ENCODE measurements around the gene FARSB.

FARSB gene

DNA sequence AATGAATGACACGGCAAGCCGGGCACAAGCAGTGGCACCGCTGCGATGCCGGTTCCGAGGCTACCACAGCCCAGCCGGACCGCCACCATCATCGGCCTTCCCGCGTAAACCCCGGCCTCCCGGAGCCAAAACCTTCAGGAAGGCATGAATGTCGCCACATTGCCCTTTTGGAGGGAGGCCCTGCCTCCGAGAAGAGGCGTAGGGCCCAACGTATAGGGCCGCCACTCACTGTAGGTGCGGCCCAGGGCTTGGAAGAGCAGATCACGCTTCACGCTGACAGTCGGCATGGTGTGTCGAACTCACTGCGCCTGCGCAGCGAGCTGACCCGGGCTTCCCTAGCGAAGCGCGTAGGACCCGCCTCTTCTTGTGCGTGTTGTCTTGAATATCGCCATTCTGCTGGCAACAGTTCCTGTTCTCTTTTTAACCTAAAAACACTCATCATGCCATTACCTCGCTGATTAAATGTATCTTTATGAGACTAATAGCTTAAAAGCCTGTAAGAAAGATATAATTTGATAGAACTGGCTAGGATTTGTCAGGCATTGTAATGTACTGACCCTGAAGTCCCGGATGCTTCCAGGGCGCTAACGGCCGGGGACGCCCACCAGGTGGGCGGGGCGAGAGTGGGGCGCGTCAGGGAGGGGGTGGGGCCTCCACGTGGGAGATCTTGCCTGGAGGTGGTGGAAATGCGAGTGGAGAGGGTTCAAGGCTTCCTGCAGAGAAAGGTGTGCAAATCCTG lies at the start of gene FARSB:
FARSB (minus strand) TSS at position 306 of the 739 bp plus-strand sequence; CDS start at position 287, 19 bp downstream.
- ChIA-PET POLR2A (interaction anchor here (0.7 kb wide), 1 partner anchor 1306 kb away, joined by 4 read pairs; no protein-coding TSS in a partner anchor), CTCF (interaction anchor here (0.8 kb wide), 1 partner anchor 35 kb away, joined by 4 read pairs; no protein-coding TSS in a partner anchor)
- TF ChIP-seq, protein P1, sequence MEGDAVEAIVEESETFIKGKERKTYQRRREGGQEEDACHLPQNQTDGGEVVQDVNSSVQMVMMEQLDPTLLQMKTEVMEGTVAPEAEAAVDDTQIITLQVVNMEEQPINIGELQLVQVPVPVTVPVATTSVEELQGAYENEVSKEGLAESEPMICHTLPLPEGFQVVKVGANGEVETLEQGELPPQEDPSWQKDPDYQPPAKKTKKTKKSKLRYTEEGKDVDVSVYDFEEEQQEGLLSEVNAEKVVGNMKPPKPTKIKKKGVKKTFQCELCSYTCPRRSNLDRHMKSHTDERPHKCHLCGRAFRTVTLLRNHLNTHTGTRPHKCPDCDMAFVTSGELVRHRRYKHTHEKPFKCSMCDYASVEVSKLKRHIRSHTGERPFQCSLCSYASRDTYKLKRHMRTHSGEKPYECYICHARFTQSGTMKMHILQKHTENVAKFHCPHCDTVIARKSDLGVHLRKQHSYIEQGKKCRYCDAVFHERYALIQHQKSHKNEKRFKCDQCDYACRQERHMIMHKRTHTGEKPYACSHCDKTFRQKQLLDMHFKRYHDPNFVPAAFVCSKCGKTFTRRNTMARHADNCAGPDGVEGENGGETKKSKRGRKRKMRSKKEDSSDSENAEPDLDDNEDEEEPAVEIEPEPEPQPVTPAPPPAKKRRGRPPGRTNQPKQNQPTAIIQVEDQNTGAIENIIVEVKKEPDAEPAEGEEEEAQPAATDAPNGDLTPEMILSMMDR (IDR thresholded peaks at IDR 0.05; ENCODE audit: control extremely low read depth, extremely low read depth, low read depth, missing control alignments), result no peak
- DNase-seq (ENCODE audit: extremely low spot score), result peak; percentile 95

DNA sequence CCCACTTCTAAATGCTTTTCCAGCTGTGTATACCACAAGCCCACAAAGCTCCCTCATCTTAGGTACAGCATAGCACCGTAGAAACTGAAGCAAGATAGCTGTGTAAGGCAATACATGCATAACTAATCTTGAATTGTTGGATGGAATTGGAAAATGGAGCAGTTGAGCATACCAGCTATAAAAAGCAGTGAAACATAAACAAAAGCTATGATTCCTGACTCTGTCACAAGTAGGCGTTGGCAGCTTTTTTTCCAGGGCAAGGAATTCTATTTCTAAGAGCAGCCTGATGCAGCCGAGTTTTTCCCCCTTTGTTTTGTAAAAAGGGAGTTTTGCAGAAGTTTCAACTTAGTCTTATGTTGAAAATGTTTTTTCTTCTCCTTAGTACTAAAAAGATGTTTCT lies 48.0 kb upstream of the FARSB start:
- DNase-seq (ENCODE audit: extremely low spot score), result no peak
- CTCF ChIA-PET, result interaction anchor here (1.0 to 13.8 kb wide), 6 partner anchors 9 to 203 kb away, joined by 3 to 165 read pairs (median 4); no protein-coding TSS in a partner anchor
- TF ChIP-seq, protein P1 (IDR thresholded peaks at IDR 0.05; ENCODE audit: control extremely low read depth, extremely low read depth, low read depth, missing control alignments), result no peak
- POLR2A ChIA-PET, result no interaction called here

DNA sequence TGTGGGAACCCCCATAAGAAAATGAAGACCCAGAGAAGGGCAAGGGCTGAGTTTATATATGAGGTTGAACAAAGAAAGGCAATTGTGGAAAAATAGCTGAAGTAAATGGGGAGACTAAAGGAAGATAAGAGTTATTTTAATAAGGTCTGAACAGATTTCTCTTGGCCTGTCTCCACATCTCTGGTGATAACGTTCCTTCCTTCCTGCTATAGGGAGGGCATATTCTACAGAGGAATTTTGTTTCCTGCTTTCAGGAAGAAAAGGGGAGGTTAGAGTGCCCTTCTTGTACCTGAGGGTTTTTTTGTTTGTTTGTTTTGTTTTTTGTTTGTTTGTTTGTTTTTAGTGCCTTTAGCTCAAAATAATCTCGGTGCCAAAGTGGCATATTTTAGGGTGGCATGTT lies 47.2 kb upstream of the FARSB start:
- POLR2A ChIA-PET, result no interaction called here
- no peak for DNase-seq (ENCODE audit: extremely low spot score)
- TF ChIP-seq, protein P1 (IDR thresholded peaks at IDR 0.05; ENCODE audit: control extremely low read depth, extremely low read depth, low read depth, missing control alignments), result no peak
- CTCF ChIA-PET, result interaction anchor here (1.0 to 13.8 kb wide), 6 partner anchors 8 to 204 kb away, joined by 3 to 165 read pairs (median 4); no protein-coding TSS in a partner anchor

DNA sequence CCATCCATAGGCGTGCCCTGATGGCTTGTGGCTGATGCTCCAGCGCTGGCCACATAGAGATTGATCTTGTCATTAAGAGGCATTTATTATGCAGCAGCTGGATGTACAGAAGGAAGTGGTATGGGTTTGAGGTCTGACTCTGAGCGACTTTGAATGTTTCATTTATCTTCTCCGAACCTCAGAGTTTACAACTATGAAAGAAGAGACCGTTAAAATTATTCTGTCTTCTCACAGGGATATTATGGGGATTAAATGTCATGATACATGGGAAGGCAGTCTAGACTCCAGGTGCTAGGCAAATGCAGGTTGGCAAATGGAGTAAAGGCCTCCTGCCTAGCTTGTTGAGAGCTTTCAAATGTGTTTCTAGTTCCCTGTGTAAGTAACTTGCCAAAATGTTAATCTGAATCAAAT lies 45.8 kb upstream of the FARSB start:
- POLR2A ChIA-PET, result no interaction called here
- DNase-seq (ENCODE audit: extremely low spot score), result no peak
- TF ChIP-seq, protein P1 (IDR thresholded peaks at IDR 0.05; ENCODE audit: control extremely low read depth, extremely low read depth, low read depth, missing control alignments), result no peak
- CTCF ChIA-PET, result interaction anchor here (13.8 kb wide), 1 partner anchor 14 kb away, joined by 165 read pairs; no protein-coding TSS in a partner anchor

DNA sequence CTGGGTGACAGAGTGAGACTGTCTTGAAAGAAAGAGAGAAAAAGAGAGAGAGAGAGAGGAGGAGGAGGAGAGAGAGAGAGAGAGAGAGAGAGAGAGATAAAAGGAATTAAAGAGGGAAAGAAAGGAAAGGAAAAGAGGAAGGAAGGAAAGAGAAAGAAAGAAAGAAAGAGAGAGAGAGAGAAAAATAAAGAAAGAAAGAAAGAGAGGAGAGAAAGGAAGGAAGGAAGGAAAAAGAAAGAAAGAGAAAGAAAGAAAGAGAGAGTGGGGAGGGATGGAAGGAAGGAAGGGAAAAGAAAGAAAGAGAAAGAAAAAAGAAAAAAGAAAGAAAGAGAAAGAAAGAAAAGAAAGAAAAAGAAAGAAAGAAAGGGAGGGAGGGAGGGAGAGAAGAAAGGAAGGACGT lies 45.3 kb upstream of the FARSB start:
- ChIA-PET CTCF (interaction anchor here (13.8 kb wide), 1 partner anchor 13 kb away, joined by 165 read pairs; no protein-coding TSS in a partner anchor), POLR2A (no interaction called here)
- TF ChIP-seq, protein P1 (IDR thresholded peaks at IDR 0.05; ENCODE audit: control extremely low read depth, extremely low read depth, low read depth, missing control alignments), result no peak
- DNase-seq (ENCODE audit: extremely low spot score), result no peak

DNA sequence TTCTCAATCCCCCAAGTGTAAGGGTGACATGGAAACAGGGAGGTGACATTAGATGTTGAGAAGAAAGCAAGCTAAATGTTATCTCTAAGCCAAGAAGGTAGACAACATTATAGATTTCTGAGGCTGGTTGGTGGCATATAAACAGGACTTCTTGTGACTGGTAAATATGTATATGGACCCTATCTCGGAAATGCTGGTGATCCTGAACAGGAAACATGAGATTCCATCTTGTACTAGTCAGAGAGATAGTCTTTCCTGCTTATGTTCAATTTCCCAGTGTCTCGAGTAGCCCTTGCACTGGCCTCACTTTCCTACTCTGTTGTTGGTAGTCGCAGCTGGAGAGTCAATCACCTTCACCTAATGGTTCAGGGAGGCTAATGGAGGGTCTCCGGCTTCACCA lies 42.4 kb upstream of the FARSB start:
- DNase-seq (ENCODE audit: extremely low spot score), result no peak
- POLR2A ChIA-PET, result no interaction called here
- TF ChIP-seq, protein P1 (IDR thresholded peaks at IDR 0.05; ENCODE audit: control extremely low read depth, extremely low read depth, low read depth, missing control alignments), result no peak
- CTCF ChIA-PET, result interaction anchor here (1.4 to 13.8 kb wide), 4 partner anchors 10 to 241 kb away, joined by 5 to 165 read pairs (median 30); no protein-coding TSS in a partner anchor
